Activated CD4-positive, alpha-beta T cell treated with anti-CD3 and anti-CD28 coated beads, Interleukin-2, amount 10 ng/mL, durations not matched to agents 7 days and 5 days (primary cell): ENCODE results near the gene CROT. TPM values are rescaled to one million over a fixed set of nuclear protein-coding genes. Genes with fewer than 3 reads are reported as not detected.
"Not testable (repeated sequence)": the region's sequence is repeated elsewhere in the genome, so short reads cannot be mapped to it uniquely, and the experiment has no call there.

Experiments used
- CTCF ChIA-PET: fragments of 350-600 bp; sonication (Branson Sonifier 250); formaldehyde crosslinking; loops from one replicate; lab custom pipeline; 2021; ENCODE audit warnings: antibody characterized with exemption; lab: Charles Lee
- POLR2A ChIA-PET: fragments of 350-600 bp; sonication (Branson Sonifier 250); formaldehyde crosslinking; loops from one replicate; lab custom pipeline; 2021; ENCODE audit warnings: antibody characterized with exemption; lab: Charles Lee
- DNase-seq: peaks from one replicate; pipeline ENCODE4 v3.0.0-alpha.2; 2020
- H3K27ac Mint-ChIP-seq: one replicate; pipeline ENCODE4 v1.8.0; 2021; ENCODE audit warnings: mild to moderate bottlenecking, moderate library complexity, mixed read lengths
- H3K27me3 Mint-ChIP-seq: one replicate; pipeline ENCODE4 v1.8.0; 2021; ENCODE audit warnings: mixed read lengths
- H3K36me3 Mint-ChIP-seq: one replicate; pipeline ENCODE4 v1.8.0; 2021; ENCODE audit warnings: low read depth, mixed read lengths
- H3K4me1 Mint-ChIP-seq: one replicate; pipeline ENCODE4 v1.8.0; 2021; ENCODE audit warnings: mixed read lengths
- H3K4me3 Mint-ChIP-seq: one replicate; pipeline ENCODE4 v1.8.0; 2021; ENCODE audit warnings: mild to moderate bottlenecking, moderate library complexity, mixed read lengths
- H3K9me3 Mint-ChIP-seq: one replicate; pipeline ENCODE4 v1.8.0; 2021; ENCODE audit warnings: mixed read lengths
- total RNA-seq, 2 experiments: library from RNA; stranded (reverse); gene quantifications; one replicate each; pipeline ENCODE4 v1.2.3, GENCODE V29; 2021

CROT gene, protein sequence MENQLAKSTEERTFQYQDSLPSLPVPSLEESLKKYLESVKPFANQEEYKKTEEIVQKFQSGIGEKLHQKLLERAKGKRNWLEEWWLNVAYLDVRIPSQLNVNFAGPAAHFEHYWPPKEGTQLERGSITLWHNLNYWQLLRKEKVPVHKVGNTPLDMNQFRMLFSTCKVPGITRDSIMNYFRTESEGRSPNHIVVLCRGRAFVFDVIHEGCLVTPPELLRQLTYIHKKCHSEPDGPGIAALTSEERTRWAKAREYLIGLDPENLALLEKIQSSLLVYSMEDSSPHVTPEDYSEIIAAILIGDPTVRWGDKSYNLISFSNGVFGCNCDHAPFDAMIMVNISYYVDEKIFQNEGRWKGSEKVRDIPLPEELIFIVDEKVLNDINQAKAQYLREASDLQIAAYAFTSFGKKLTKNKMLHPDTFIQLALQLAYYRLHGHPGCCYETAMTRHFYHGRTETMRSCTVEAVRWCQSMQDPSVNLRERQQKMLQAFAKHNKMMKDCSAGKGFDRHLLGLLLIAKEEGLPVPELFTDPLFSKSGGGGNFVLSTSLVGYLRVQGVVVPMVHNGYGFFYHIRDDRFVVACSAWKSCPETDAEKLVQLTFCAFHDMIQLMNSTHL
- total RNA-seq: 10 to 100 TPM; 12.9 to 14.2 TPM

GRCh38 chr7:87345166-87345927, at the start of gene CROT:
TSS of gene CROT (plus strand) at chr7:87345664. CDS start at chr7:87349069, 3,405 bp downstream.
- ChIA-PET POLR2A (interaction anchor here (0.5 to 1.0 kb wide), 3 partner anchors 21 to 561 kb away, joined by 3 to 5 read pairs (median 4); no protein-coding TSS in a partner anchor), CTCF (interaction anchor here (1.1 to 1.5 kb wide), 3 partner anchors 19 to 531 kb away, joined by 3 to 4 read pairs (median 3); partner anchors contain the start of gene DBF4)
- Mint-ChIP-seq H3K27ac (peak within 1 kb of the TSS; percentile 95), H3K27me3 (no peaks in the 10 kb centered on the region), H3K9me3 (no peaks in the 10 kb centered on the region), H3K36me3 (peaks cover 43% of the 10 kb centered on the region), H3K4me1 (peaks cover 55% of the 10 kb centered on the region), H3K4me3 (peak within 1 kb of the TSS; percentile 85)
- DNase-seq: peak; percentile 96

GRCh38 chr7:87300756-87301155, 44.7 kb upstream of the CROT start:
- no peaks in the 10 kb centered on the region for H3K36me3 Mint-ChIP-seq
- peaks cover 1% of the 10 kb centered on the region for H3K27me3 Mint-ChIP-seq
- no peaks in the 10 kb centered on the region for H3K4me1 Mint-ChIP-seq
- POLR2A ChIA-PET: no interaction called here
- no peak overlapping the region for H3K4me3 Mint-ChIP-seq
- CTCF ChIA-PET: no interaction called here
- H3K9me3 Mint-ChIP-seq: peaks cover 10% of the 10 kb centered on the region
- DNase-seq: no peak
- no peak overlapping the region for H3K27ac Mint-ChIP-seq

- Mint-ChIP-seq H3K4me1 (no peaks in the 10 kb centered on the region), H3K9me3 (no peaks in the 10 kb centered on the region), H3K27ac (no peak overlapping the region), H3K36me3 (no peaks in the 10 kb centered on the region), H3K4me3 (no peak overlapping the region), H3K27me3 (peaks cover 13% of the 10 kb centered on the region)
- ChIA-PET POLR2A (no interaction called here), CTCF (no interaction called here)
- DNase-seq: no peak
These were observed 34.6 kb upstream of the CROT start for GRCh38 chr7:87310790-87311419.

DNA sequence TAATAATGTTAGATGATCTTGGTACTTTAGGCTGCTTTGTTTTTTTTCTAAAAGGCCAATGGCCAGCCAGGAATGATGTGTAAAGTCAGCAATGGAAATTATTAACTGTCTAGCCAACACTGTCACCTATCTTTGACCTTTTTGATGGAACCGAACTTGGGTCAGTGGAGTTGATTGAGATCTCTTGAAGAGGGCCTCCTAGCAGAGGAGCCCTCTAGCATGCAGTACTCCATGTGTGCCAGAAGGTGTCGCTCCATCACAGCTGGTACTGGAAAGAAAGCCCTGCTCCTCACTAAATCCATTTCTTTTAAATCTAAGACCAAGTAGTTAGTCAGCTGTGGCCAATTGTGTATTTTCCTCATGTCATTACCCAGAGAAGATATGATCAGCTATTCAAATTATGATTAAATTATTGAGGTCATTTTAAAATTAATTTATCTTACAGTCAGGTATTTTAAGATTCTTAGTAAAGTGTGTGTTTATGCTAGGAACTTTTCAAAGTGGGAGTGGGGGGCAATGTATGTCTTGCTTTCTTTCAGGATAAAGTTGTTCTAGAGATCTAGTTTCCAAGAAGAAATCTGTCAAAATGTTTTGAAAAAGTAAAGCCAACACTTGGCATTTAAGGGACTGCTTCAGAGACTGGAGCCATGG, 33.1 kb upstream of the CROT start:
- ChIA-PET CTCF (interaction anchor here (0.7 to 1.1 kb wide), 8 partner anchors 10 to 107 kb away, joined by 3 to 7 read pairs (median 4); no protein-coding TSS in a partner anchor), POLR2A (no interaction called here)
- H3K9me3 Mint-ChIP-seq: no peaks in the 10 kb centered on the region
- no peak overlapping the region for H3K4me3 Mint-ChIP-seq
- peaks cover 6% of the 10 kb centered on the region for H3K27me3 Mint-ChIP-seq
- H3K4me1 Mint-ChIP-seq: peaks cover 6% of the 10 kb centered on the region
- no peaks in the 10 kb centered on the region for H3K36me3 Mint-ChIP-seq
- DNase-seq: peak; percentile 70
- no peak overlapping the region for H3K27ac Mint-ChIP-seq

DNA sequence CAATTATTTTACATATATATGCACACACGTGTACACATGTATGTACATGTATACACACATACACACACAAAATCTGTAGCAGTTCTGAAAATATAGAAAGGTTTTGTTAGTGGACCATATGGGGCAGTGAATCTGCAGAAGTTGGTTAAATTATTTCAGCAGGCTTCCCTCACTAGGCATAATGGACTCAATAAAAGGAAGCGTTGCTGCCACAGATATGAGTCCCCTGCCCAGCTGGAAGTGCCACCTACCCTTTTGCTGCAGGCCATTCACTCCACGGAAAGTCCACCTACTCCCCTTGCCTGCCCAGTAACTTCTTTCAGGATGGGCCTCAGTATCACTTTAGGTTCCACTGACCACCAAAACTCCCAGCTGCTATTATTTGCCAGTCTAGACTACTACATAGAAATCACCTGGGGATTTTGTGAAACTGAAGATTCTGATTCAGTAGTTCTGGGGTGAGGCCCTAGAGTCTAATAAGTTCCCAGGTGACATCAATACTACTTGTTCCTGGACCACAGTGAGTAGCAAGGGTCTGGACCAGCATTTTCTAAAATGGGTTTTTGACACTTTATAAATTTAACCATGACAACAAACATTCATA, 29.3 kb upstream of the CROT start:
- Mint-ChIP-seq H3K9me3 (no peaks in the 10 kb centered on the region), H3K27ac (no peak overlapping the region), H3K36me3 (peaks cover 3% of the 10 kb centered on the region), H3K27me3 (peaks cover 3% of the 10 kb centered on the region), H3K4me1 (peaks cover 18% of the 10 kb centered on the region), H3K4me3 (no peak overlapping the region)
- no peak for DNase-seq
- ChIA-PET POLR2A (no interaction called here), CTCF (interaction anchor here (1.7 kb wide), 2 partner anchors 99 to 103 kb away, joined by 5 to 9 read pairs; no protein-coding TSS in a partner anchor)

DNA sequence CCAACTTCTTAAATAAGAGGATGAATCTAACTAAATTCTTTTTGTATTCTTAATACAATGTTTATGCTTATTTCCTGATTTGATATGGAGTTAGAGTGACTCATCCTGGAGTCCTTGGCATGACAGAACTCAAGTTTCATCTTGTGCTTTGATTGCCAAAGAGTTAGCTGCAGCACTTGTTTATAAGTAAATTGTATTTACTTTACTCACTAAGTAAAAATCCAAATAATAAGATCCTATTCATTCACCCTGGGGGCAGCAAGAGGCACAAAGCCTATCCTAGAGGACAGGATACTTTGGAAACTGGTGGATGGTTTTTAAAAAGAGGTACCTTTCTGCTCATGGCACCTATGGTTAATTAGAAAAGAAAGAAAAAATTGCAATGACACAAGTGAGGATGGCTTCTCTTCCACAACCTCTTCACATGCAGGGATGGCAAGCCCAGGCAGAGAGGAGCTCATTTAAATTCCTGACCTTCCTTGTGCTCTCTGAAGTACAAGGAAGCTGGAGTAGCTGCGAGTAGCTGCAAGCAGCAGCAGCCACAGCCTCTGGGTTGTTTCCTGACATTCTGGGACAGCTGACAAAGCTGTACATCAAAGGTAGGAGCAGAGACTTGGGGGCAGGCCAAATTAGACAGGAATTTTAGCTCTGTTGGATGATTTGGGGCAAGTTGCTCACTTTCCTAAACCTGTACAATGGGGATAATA, 28.5 kb upstream of the CROT start:
- peaks cover 3% of the 10 kb centered on the region for H3K27me3 Mint-ChIP-seq
- H3K4me1 Mint-ChIP-seq: peaks cover 18% of the 10 kb centered on the region
- no peak overlapping the region for H3K27ac Mint-ChIP-seq
- peaks cover 3% of the 10 kb centered on the region for H3K36me3 Mint-ChIP-seq
- CTCF ChIA-PET: interaction anchor here (1.7 kb wide), 2 partner anchors 98 to 102 kb away, joined by 5 to 9 read pairs; no protein-coding TSS in a partner anchor
- no peak overlapping the region for H3K4me3 Mint-ChIP-seq
- POLR2A ChIA-PET: no interaction called here
- H3K9me3 Mint-ChIP-seq: no peaks in the 10 kb centered on the region
- DNase-seq: no peak

DNA sequence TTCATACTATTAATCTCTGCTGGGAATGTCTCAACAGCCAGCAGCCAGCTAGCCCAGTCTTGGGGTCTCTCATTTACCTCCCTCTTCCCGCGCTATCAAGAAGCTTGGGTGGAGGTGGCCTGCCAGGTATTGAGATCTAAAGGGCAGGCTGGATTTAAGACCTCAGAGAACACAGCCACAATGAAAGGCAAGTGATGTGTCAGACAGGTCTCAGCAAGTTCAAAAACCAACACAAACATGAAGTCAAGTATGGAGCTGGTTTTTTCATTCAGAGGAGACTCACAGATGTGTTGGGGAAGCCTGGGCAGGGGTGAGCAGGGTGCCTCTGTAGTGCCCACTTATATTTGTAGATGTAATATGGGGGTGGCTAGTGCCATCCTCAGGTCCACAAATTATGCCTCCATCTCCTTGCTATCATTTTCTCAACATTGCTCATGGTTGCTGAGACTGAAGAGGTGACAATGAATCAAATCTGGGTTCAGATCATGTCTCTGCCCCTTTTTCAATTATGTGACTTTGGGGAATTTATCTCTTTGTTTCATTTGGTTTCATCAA, 27.7 kb upstream of the CROT start:
- POLR2A ChIA-PET: no interaction called here
- CTCF ChIA-PET: interaction anchor here (1.7 kb wide), 1 partner anchor 98 kb away, joined by 9 read pairs; no protein-coding TSS in a partner anchor
- H3K4me1 Mint-ChIP-seq: peaks cover 18% of the 10 kb centered on the region
- DNase-seq: no peak
- H3K27ac Mint-ChIP-seq: no peak overlapping the region
- H3K9me3 Mint-ChIP-seq: peaks cover 2% of the 10 kb centered on the region
- H3K4me3 Mint-ChIP-seq: no peak overlapping the region
- H3K36me3 Mint-ChIP-seq: peaks cover 5% of the 10 kb centered on the region
- peaks cover 3% of the 10 kb centered on the region for H3K27me3 Mint-ChIP-seq

DNA sequence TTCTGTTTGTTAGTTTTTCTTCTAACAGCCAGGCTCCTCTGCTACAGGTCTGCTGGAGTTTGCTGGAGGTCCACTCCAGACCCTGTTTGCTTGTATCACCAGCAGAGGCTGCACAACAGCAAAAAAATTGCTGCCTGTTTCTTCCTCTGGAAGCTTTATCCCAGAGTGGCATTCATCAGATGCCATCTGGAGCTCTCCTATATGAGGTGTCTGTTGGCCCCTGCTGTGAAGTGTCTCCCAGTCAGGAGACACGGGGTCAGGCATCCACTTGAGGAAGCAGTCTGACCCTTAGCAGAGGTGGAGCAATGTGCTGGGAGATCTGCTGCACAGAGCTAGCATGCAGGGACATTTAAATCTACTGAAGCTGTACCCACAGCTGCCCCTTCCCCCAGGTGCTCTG, 26.7 kb upstream of the CROT start:
- peak overlapping the region; percentile 87 for H3K27ac Mint-ChIP-seq

GRCh38 chr7:87319154-87319581, 26.3 kb upstream of the CROT start:
- Mint-ChIP-seq H3K27ac (peak overlapping the region; percentile 87), H3K4me1 (peaks cover 18% of the 10 kb centered on the region), H3K4me3 (peak overlapping the region; percentile 69)
- H3K27me3 Mint-ChIP-seq, POLR2A ChIA-PET, H3K9me3 Mint-ChIP-seq, H3K36me3 Mint-ChIP-seq: not testable (repeated sequence)
- CTCF ChIA-PET: interaction anchor here (1.1 to 1.2 kb wide), 2 partner anchors 9 to 90 kb away, joined by 3 read pairs; no protein-coding TSS in a partner anchor
- DNase-seq: peak; percentile 22

More for the DNA sequence above, 26.7 kb upstream of the CROT start:
- Mint-ChIP-seq H3K27me3 (peaks cover 3% of the 10 kb centered on the region), H3K36me3 (peaks cover 9% of the 10 kb centered on the region), H3K9me3 (peaks cover 6% of the 10 kb centered on the region), H3K4me1 (peaks cover 18% of the 10 kb centered on the region), H3K4me3 (peak overlapping the region; percentile 69)
- ChIA-PET CTCF (interaction anchor here (1.1 to 1.2 kb wide), 2 partner anchors 10 to 90 kb away, joined by 3 read pairs; no protein-coding TSS in a partner anchor), POLR2A (no interaction called here)
- DNase-seq: no peak

DNA sequence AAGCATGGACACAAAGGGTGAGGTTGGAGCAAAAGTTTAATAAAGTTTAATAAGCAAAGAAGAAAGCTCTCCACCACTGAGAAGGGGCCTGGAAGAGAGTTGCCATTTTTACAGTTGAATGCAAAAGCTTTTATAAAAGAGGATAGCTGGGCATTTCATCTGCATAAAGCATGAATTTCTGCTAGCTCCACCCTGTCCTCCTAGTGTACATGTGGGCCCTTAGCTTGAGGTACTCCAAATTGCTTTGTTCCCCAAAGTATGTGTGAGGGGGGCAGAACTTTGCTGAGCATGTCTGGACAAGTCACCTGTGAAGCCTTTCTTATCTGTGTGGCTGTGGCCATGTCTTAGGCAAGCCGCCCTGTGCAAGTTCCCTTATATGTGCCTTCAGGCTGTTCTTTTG, 22.6 kb upstream of the CROT start:
- peaks cover 18% of the 10 kb centered on the region for H3K36me3 Mint-ChIP-seq
- H3K4me1 Mint-ChIP-seq: peaks cover 11% of the 10 kb centered on the region
- no peak overlapping the region for H3K27ac Mint-ChIP-seq
- DNase-seq: no peak
- H3K4me3 Mint-ChIP-seq: no peak overlapping the region
- POLR2A ChIA-PET: no interaction called here
- peaks cover 27% of the 10 kb centered on the region for H3K9me3 Mint-ChIP-seq
- CTCF ChIA-PET: interaction anchor here (0.6 kb wide), 1 partner anchor 539 kb away, joined by 3 read pairs; no protein-coding TSS in a partner anchor
- no peaks in the 10 kb centered on the region for H3K27me3 Mint-ChIP-seq
